Trophoblast cell (in vitro differentiated cells and primary cell): ENCODE measurements around the gene C20orf204.

Experiments used
- DNase-seq, 2 donors: peaks; one replicate each; pipeline ENCODE4 v3.0.0-alpha.2; 2016
- H2AFZ ChIP-seq: 2 replicates; pipeline ENCODE4 v1.6.1; 2013; ENCODE audit warnings: low read length, moderate library complexity, mild to moderate bottlenecking; ENCODE audit not compliant: insufficient read depth, poor library complexity
- H2AK5ac ChIP-seq: 2 replicates; pipeline ENCODE4 v1.6.1; 2013; ENCODE audit warnings: mild to moderate bottlenecking, low read length
- H2BK120ac ChIP-seq: 2 replicates; pipeline ENCODE4 v1.6.1; 2013; ENCODE audit warnings: low read length, mild to moderate bottlenecking, moderate library complexity; ENCODE audit not compliant: insufficient read depth, poor library complexity
- H2BK12ac ChIP-seq: 2 replicates; pipeline ENCODE4 v1.6.1; 2013; ENCODE audit warnings: mild to moderate bottlenecking, low read length, moderate library complexity
- H2BK5ac ChIP-seq: 2 replicates; pipeline ENCODE4 v1.6.1; 2013; ENCODE audit warnings: low read length, low read depth, moderate library complexity, mild to moderate bottlenecking; ENCODE audit not compliant: poor library complexity
- H3K14ac ChIP-seq: 2 replicates; pipeline ENCODE4 v1.6.1; 2013; ENCODE audit warnings: mild to moderate bottlenecking, low read length
- H3K18ac ChIP-seq: 2 replicates; pipeline ENCODE4 v1.6.1; 2013; ENCODE audit warnings: mild to moderate bottlenecking, low read length
- H3K23ac ChIP-seq: 2 replicates; pipeline ENCODE4 v1.6.1; 2013; ENCODE audit warnings: low read length
- H3K27ac ChIP-seq: 2 replicates; pipeline ENCODE4 v1.5.1; 2013; ENCODE audit warnings: low read depth, mild to moderate bottlenecking, inconsistent platforms, low read length, moderate library complexity
- H3K27me3 ChIP-seq: 2 replicates; pipeline ENCODE4 v1.6.1; 2013; ENCODE audit warnings: inconsistent platforms, mild to moderate bottlenecking, low read length, moderate library complexity; ENCODE audit not compliant: insufficient read depth
- H3K36me3 ChIP-seq, 2 experiments: 1 replicate in 1 of 2; 2 replicates in 1 of 2; pipeline ENCODE4 v1.6.1; 2013; ENCODE audit warnings: low read length in 2 of 2, mild to moderate bottlenecking in 2 of 2, moderate library complexity in 1 of 2; ENCODE audit not compliant: insufficient read depth in 2 of 2, control insufficient read depth in 1 of 2
- H3K4ac ChIP-seq: 2 replicates; pipeline ENCODE4 v1.6.1; 2013; ENCODE audit warnings: low read depth, mild to moderate bottlenecking, low read length, moderate library complexity
- H3K4me1 ChIP-seq, 2 experiments: 1 replicate in 1 of 2; 2 replicates in 1 of 2; pipeline ENCODE4 v1.6.1; 2013; ENCODE audit warnings: low read length in 2 of 2, mild to moderate bottlenecking in 2 of 2, moderate library complexity in 1 of 2; ENCODE audit not compliant: insufficient read depth in 2 of 2, control insufficient read depth in 1 of 2
- H3K4me2 ChIP-seq: 2 replicates; pipeline ENCODE4 v1.6.1; 2013; ENCODE audit warnings: inconsistent platforms, mild to moderate bottlenecking, low read length, moderate library complexity
- H3K4me3 ChIP-seq: 2 replicates; pipeline ENCODE4 v1.5.1; 2013; ENCODE audit warnings: mild to moderate bottlenecking, low read depth, low read length, inconsistent platforms
- H3K79me1 ChIP-seq: one replicate; pipeline ENCODE4 v1.6.1; 2013; ENCODE audit warnings: low read length
- H3K79me2 ChIP-seq: 2 replicates; pipeline ENCODE4 v1.6.1; 2013; ENCODE audit warnings: low read length, mild to moderate bottlenecking; ENCODE audit not compliant: control insufficient read depth, insufficient read depth, poor library complexity
- H3K9ac ChIP-seq: 2 replicates; pipeline ENCODE4 v1.6.1; 2013; ENCODE audit warnings: mild to moderate bottlenecking, low read length
- H3K9me3 ChIP-seq: 2 replicates; pipeline ENCODE4 v1.6.1; 2013; ENCODE audit warnings: low read depth, mild to moderate bottlenecking, control low read depth, inconsistent platforms, low read length; ENCODE audit not compliant: insufficient read depth
- H4K12ac ChIP-seq: 2 replicates; pipeline ENCODE4 v1.6.1; 2013; ENCODE audit warnings: low read depth, mild to moderate bottlenecking, low read length, moderate library complexity
- H4K8ac ChIP-seq: 2 replicates; pipeline ENCODE4 v1.6.1; 2013; ENCODE audit warnings: low read depth, mild to moderate bottlenecking, low read length, moderate library complexity
- H4K91ac ChIP-seq: one replicate; pipeline ENCODE4 v1.6.1; 2013; ENCODE audit warnings: low read depth, mild to moderate bottlenecking, low read length, moderate library complexity
- WGBS: extraction: QIAGEN DNeasy Blood & Tissue Kit; methylation state at CpG from one replicate; pipeline ENCODE4 v1.1.7; 2013; ENCODE audit warnings: missing lambda C conversion rate; ENCODE audit not compliant: insufficient read length, insufficient coverage; ENCODE audit errors: extremely low coverage; 5-methylcytosine and 5-hydroxymethylcytosine counted together

Gene C20orf204

DNA sequence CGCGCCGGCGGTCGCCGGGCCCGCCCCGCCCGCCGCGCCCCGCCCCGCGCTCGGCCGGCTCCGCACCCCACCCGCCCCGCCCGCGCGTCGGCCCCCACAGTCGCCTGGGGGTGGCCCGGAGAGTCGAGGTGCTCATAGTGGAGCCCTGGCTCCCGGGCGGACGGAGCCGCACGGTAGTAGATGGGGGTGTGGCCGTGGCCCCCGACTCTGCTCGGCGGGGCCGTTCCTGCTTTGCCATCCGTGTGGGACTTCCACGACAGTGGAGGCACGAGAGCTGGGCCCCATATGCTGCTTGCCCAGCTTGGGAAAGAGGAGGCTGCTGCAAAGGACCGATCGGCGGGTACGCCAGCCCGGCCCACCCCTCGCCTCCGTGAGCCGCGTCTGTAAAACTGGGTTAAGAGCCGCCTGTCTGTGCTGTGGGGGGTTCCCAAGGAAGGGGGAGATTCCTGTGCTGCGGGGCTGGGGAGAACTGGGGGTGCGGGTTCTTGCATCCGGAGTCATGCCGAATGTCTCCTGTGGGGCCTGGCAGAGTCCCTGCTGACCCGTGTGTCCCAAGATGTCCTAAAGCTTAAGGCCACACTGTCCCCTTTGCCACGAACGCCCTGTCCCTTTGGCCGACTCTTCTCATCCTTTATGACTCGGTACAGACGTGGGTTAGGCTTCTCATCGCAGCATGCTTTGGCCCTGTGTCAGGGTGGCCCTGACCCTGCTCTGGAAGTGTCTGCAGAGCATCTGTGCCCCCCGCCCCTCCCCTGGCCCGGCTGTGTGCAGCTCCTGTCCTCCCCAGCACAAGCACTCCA is 44.2 kb downstream of the C20orf204 start, which contains the start of gene OPRL1:
OPRL1 (plus strand) TSS at position 70 of the 800 bp plus-strand sequence. CDS start 12,639 bp downstream, outside the sequence.
- H4K12ac ChIP-seq, result peak within 1 kb of the TSS; percentile 96
- H3K18ac ChIP-seq, result peak within 1 kb of the TSS; percentile 84
- H4K8ac ChIP-seq, result peak within 1 kb of the TSS; percentile 97

DNA sequence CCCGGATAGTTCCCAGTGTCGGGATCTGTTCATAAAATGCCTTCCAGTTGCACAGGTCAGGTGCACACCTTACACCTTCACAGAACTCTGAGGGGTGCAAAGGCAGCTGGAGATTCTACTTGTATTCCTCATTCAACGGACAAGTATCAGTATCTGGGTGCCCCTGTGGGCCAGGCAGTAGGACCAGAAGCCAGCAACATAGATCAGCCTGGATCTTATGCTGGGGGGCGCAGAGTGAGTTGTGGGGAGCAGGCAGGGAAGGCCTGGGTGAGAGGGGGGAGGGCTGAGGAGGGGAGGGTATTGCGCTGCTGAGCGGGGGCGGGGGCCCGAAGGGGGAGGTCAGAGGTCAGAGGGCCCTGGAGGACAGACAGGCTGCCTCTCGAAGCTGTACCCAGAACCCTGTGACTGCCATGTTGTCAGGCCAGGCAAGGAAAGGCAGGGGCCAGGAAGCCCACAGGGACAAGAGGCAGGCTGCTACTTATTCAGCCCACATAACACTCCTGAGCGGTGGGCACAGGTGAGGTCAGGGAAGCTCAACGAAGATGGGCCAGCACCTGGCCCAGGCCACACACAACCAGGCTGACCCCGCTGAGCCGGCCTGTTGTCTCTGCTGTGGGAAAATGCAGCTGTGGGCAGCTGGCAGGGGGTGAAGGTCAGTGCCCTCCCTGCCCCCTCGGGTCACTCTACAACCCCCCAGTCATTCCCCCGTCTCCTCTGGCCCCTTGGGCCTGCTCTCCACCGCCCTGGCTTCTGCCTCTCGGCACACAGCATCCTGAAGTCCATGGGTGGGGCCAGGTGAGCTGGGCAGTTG is 45.0 kb downstream of the C20orf204 start:
- Histone ChIP-seq H2BK5ac (no peak overlapping the region), H4K91ac (no peak overlapping the region), H3K9ac (no peak overlapping the region), H3K27me3 (peaks cover 28% of the 10 kb centered on the region), H2AFZ (no peak overlapping the region), H2BK12ac (no peak overlapping the region), H3K79me2 (peaks cover 10% of the 10 kb centered on the region), H3K79me1 (peaks cover 11% of the 10 kb centered on the region), H3K14ac (no peak overlapping the region), H3K4me2 (no peak overlapping the region), H3K23ac (no peak overlapping the region), H4K8ac (no peak overlapping the region), H3K36me3 (no peaks in the 10 kb centered on the region), H3K18ac (no peak overlapping the region), H4K12ac (no peak overlapping the region), H3K27ac (no peak overlapping the region), H3K4me3 (no peak overlapping the region), H2BK120ac (no peak overlapping the region), H3K4me1 (peaks cover 14 to 25% of the 10 kb centered on the region in 2 experiments), H3K9me3 (no peaks in the 10 kb centered on the region), H2AK5ac (no peak overlapping the region), H3K4ac (no peak overlapping the region)
- WGBS, result no CpG with 5 or more reads among the region's 17 CpGs
- no peak for DNase-seq

More for the DNA sequence above, 44.2 kb downstream of the C20orf204 start, which contains the start of gene OPRL1:
- no CpG with 5 or more reads among the region's 62 CpGs for WGBS
- peak within 1 kb of the TSS; percentile 94 for H4K91ac ChIP-seq
- no peak within 1 kb of the TSS for H3K27ac ChIP-seq
- peak within 1 kb of the TSS; percentile 65 for H3K4ac ChIP-seq
- peak within 1 kb of the TSS; percentile 49 for H2BK5ac ChIP-seq
- peaks cover 23% of the 10 kb centered on the region for H3K27me3 ChIP-seq
- H3K79me1 ChIP-seq, result peaks cover 11% of the 10 kb centered on the region
- no peak for DNase-seq
- H2AFZ ChIP-seq, result peak within 1 kb of the TSS; percentile 92
- no peaks in the 10 kb centered on the region for H3K9me3 ChIP-seq
- peak within 1 kb of the TSS; percentile 84 for H3K9ac ChIP-seq
- H2AK5ac ChIP-seq, result peak within 1 kb of the TSS; percentile 75
- peaks cover 14 to 25% of the 10 kb centered on the region in 2 experiments for H3K4me1 ChIP-seq
- no peak within 1 kb of the TSS for H3K23ac ChIP-seq
- H3K79me2 ChIP-seq, result peaks cover 10% of the 10 kb centered on the region
- H3K36me3 ChIP-seq, result peaks cover 0 to under 1% of the 10 kb centered on the region in 2 experiments
- peak within 1 kb of the TSS; percentile 72 for H3K4me2 ChIP-seq
- peak within 1 kb of the TSS; percentile 83 for H2BK120ac ChIP-seq
- H3K4me3 ChIP-seq, result peak within 1 kb of the TSS; percentile 71
- peak within 1 kb of the TSS; percentile 47 for H2BK12ac ChIP-seq
- peak within 1 kb of the TSS; percentile 91 for H3K14ac ChIP-seq

DNA sequence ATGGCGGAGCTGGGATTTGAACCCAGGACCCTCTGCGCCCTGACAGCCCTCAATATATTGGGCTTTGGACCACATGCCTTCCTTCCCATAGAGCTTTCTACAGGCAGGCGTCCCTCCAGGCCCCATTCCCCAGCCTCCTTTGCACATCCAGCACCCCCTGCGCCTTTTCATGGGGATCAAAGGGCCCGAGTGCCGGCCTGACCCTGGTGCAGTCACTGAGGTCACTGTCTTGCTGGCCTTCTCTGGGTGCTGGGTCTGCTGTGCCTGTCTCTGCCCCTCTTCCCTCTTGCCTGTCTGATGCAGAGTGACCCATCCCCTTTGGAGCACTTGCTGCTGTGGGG is 45.6 kb downstream of the C20orf204 start:
- Histone ChIP-seq H3K4me1 (peaks cover 14 to 25% of the 10 kb centered on the region in 2 experiments), H4K91ac (no peak overlapping the region), H2BK12ac (no peak overlapping the region), H3K79me1 (peaks cover 11% of the 10 kb centered on the region), H3K79me2 (peaks cover 10% of the 10 kb centered on the region), H3K4me3 (no peak overlapping the region), H3K36me3 (no peaks in the 10 kb centered on the region), H3K27ac (no peak overlapping the region), H2BK5ac (no peak overlapping the region), H2BK120ac (no peak overlapping the region), H4K12ac (no peak overlapping the region), H3K4me2 (no peak overlapping the region), H3K23ac (no peak overlapping the region), H2AFZ (no peak overlapping the region), H2AK5ac (no peak overlapping the region), H3K4ac (no peak overlapping the region), H3K18ac (no peak overlapping the region), H4K8ac (no peak overlapping the region), H3K14ac (no peak overlapping the region), H3K9me3 (peaks cover under 1% of the 10 kb centered on the region), H3K27me3 (peaks cover 28% of the 10 kb centered on the region), H3K9ac (no peak overlapping the region)
- no peak for DNase-seq
- WGBS, result no CpG with 5 or more reads among the region's 6 CpGs

DNA sequence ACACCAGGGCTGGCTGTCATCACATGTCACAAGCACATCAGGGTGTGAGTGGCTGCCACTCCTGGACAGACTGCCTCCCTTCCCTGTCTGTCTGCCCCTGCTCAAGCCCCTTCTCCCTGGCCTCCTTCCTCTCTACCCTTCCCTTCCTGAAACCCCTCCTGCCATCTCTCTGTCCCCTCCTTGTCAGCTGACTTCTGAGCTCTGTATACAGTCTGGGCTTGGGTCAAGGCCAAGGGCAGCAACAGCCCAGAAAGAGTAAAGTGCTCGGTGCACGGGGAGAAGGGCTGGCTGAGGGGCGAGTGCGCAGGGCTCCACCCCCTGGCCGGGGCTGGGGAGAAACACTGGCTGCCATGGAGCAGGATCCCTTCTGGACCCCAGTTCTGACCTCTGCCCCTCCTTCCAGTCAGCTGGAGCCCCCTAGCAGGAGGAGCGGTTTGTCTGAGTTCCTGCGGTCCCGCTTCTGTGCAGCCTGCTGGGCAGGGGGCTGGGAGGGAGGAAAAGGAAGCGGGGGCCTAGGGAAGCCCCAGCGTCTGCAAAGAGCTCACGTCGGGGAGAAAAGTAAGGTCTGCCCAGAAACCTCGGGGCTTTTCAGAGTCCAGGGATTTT is 46.2 kb downstream of the C20orf204 start:
- WGBS, result no CpG with 5 or more reads among the region's 13 CpGs

More for the DNA sequence above, 46.2 kb downstream of the C20orf204 start:
- DNase-seq, result no peak
- Histone ChIP-seq H2BK120ac (no peak overlapping the region), H2BK5ac (no peak overlapping the region), H2AFZ (no peak overlapping the region), H2AK5ac (no peak overlapping the region), H3K27ac (no peak overlapping the region), H4K91ac (no peak overlapping the region), H3K4ac (no peak overlapping the region), H2BK12ac (no peak overlapping the region), H3K4me3 (no peak overlapping the region), H3K23ac (no peak overlapping the region), H3K27me3 (peaks cover 28% of the 10 kb centered on the region), H3K9ac (no peak overlapping the region), H3K79me1 (peaks cover 11% of the 10 kb centered on the region), H3K79me2 (peaks cover 10% of the 10 kb centered on the region), H3K4me2 (peak overlapping the region; percentile 4), H3K14ac (no peak overlapping the region), H3K18ac (no peak overlapping the region), H3K36me3 (no peaks in the 10 kb centered on the region), H3K9me3 (peaks cover 4% of the 10 kb centered on the region), H4K8ac (no peak overlapping the region), H3K4me1 (peaks cover 14 to 25% of the 10 kb centered on the region in 2 experiments), H4K12ac (no peak overlapping the region)
